ENCODE data around the gene NFIX. TPM values are rescaled to one million over a fixed set of nuclear protein-coding genes. Genes with fewer than 3 reads are reported as not detected.

The NFIX gene
- total RNA-seq, 4 donors from 2014 or later: 25.4 to 53.1 (median 29.3) TPM

DNA sequence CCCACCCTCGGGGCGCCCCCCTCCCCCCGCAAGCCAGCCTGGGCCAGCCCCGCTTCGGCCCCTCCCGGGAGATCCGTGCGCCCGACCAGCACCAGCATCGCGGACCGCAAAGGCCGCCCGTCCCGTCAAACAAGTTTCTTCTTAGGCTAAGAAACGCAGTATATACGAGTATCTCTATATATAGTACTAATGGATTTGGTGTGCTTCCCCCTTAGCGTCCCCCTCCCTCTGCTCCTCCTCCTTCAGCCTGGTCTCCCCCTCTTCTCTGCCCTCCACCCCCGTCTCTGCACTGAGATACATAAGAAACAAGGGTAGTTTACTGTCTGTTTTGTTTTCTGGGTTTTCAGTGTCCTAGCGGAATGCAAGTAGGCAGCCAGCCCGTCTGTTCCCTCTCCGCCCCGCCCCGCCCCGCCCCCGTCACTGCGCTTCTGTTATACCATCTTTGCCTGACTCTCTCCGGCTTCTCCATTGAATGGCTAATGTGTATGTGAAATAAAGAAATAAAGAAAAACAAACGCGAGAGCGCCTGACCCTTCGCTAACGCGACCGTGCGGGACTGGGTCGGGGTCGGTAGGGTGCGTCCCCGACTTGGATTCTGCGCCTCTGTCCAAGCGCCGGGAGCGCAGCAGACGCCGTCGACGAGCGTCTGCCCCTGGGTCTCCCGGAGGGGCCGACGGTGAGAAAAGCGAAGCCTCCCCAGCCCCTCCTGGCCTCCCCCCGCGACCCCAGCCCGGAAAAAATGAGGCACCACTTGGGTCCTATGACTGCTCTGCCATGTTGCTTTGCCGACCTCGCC lies 103.2 kb downstream of the NFIX start:
- in situ Hi-C loops (cut with MboI; ENCODE audit: low pct_ligation_motif_present in 1 of 4, low pct_unique_long_range_greater_than_20kb in 1 of 4, low sequenced_read_pairs in 3 of 4): loop anchor here in 1 of 4 donors (25.0 kb wide), 1 partner anchor 111 kb away; the partner anchor contains the start of gene NFIX
- H3K27me3 ChIP-seq: no peaks in the 10 kb centered on the region
- TF ChIP-seq CTCF (IDR thresholded peaks at IDR 0.05) (no peak), POLR2A (IDR thresholded peaks at IDR 0.05) (no peak)
- H3K4me1 ChIP-seq: peaks cover 38 to 80% (median 65%) of the 10 kb centered on the region in 4 donors
- H3K9me3 ChIP-seq: no peaks in the 10 kb centered on the region
- H3K27ac ChIP-seq: peak overlapping the region; percentile 89 to 93 (median 92)
- WGBS, 2 donors (ENCODE audit: low coverage in 1 of 2): 1 to 9% methylated on average over 23 to 36 of the region's 58 CpGs
- intact Hi-C loops (cut with DNase I; ENCODE audit: low total_unique reads): loop anchor here (10.0 kb wide), 1 partner anchor 214 kb away; the partner anchor contains the start of genes DNASE2 and KLF1
- H3K4me3 ChIP-seq: peak overlapping the region; percentile 15 to 49 (median 38)
- H3K36me3 ChIP-seq: no peaks in the 10 kb centered on the region
- no peak for DNase-seq

DNA sequence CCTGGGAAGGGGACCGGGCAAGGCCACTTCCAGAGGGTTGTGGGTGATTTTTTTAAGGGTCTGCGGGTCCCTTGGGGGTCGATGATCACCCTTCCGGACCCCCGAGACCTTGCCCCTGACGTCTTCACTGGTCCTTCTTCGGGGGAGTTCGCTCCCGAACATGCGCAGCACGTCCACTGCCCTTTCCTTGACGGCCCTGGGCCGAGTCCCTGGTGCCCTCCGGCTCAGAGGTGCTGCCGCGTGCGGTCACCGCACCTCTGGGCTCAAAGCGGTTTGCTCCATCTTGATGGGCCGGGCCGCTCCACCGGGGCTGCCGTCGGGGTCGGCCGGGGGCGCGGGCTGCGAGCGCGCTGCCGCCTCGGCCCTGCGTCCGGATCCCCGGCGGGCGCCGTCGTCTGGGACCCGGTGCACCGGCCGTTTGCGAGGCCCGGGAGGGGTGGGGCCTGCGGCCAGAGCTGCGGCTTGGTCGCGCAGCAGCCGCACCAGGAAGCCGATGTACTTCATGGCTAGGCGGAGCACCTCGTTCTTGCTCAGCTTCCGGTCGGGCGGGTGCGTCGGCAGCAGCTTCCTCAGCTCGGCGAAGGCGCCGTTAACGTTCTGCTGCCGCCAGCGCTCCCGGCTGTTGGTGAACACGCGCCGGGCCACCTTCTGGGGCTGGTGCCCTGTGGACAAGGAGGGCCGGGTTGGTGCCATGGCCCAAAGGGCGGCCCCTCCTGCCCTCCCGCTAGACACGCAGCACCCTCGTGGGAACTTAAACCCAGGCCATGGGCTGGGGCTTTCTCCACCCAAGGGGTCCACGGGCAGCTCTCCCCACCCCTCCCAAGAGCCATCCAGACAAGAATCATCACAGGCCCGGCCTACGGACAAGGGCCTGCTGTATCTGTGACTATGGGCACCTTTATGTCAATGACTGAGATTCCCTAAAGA lies 104.1 kb downstream of the NFIX start:
- TF ChIP-seq POLR2AphosphoS5 (IDR thresholded peaks at IDR 0.05) (peak; percentile 46 to 87 (median 85)), POLR2A (IDR thresholded peaks at IDR 0.05) (peak; percentile 61), EP300 (IDR thresholded peaks at IDR 0.05; ENCODE audit: low read depth) (no peak), CTCF (IDR thresholded peaks at IDR 0.05) (no peak)
- Histone ChIP-seq H3K27me3 (no peaks in the 10 kb centered on the region), H3K9me3 (no peaks in the 10 kb centered on the region), H3K4me1 (peaks cover 34 to 75% (median 59%) of the 10 kb centered on the region in 4 donors), H3K27ac (peak overlapping the region; percentile 89 to 93 (median 92)), H3K36me3 (no peaks in the 10 kb centered on the region), H3K4me3 (peak overlapping the region; percentile 15 to 49 (median 38))
- DNase-seq: peak; percentile 85
- intact Hi-C loops (cut with DNase I; ENCODE audit: low total_unique reads) (loop anchor here (10.0 kb wide), 1 partner anchor 215 kb away; the partner anchor contains the start of genes DNASE2 and KLF1), in situ Hi-C loops (cut with MboI; ENCODE audit: low pct_ligation_motif_present in 1 of 4, low pct_unique_long_range_greater_than_20kb in 1 of 4, low sequenced_read_pairs in 3 of 4) (loop anchor here in 1 of 4 donors (25.0 kb wide), 1 partner anchor 112 kb away; the partner anchor contains the start of gene NFIX)
- WGBS, 2 donors (ENCODE audit: low coverage in 1 of 2): 18% methylated on average over 44 of the region's 77 CpGs; no CpG with 5 or more reads in 1 of the 2 donors

GRCh38 chr19:13100031-13100588 lies 104.8 kb downstream of the NFIX start:
- intact Hi-C loops (cut with DNase I; ENCODE audit: low total_unique reads): no loop called here
- peaks cover 33 to 67% (median 53%) of the 10 kb centered on the region in 4 donors for H3K4me1 ChIP-seq
- H3K27me3 ChIP-seq: no peaks in the 10 kb centered on the region
- no peak for DNase-seq
- H3K4me3 ChIP-seq: peak overlapping the region in 1 of 4 donors; percentile 41
- H3K27ac ChIP-seq: peak overlapping the region; percentile 89 to 93 (median 92)
- no peak for TF ChIP-seq POLR2AphosphoS5 (IDR thresholded peaks at IDR 0.05)
- no peak for TF ChIP-seq CTCF (IDR thresholded peaks at IDR 0.05)
- no peak for TF ChIP-seq EP300 (IDR thresholded peaks at IDR 0.05; ENCODE audit: low read depth)
- no peak for TF ChIP-seq POLR2A (IDR thresholded peaks at IDR 0.05)
- H3K9me3 ChIP-seq: no peaks in the 10 kb centered on the region
- 68% methylated on average over 12 of the region's 12 CpGs; no CpG with 5 or more reads in 1 of the 2 donors for WGBS, 2 donors (ENCODE audit: low coverage in 1 of 2)
- in situ Hi-C loops (cut with MboI; ENCODE audit: low pct_ligation_motif_present in 1 of 4, low pct_unique_long_range_greater_than_20kb in 1 of 4, low sequenced_read_pairs in 3 of 4): loop anchor here in 1 of 4 donors (25.0 kb wide), 1 partner anchor 162 kb away; no protein-coding TSS in a partner anchor
- no peaks in the 10 kb centered on the region for H3K36me3 ChIP-seq
